ENCODE measurements around the gene TNK2.
A peak's percentile ranks its signal among the peaks of the same experiment; 100 is the strongest.
"Not testable (repeated sequence)": the region's sequence is repeated elsewhere in the genome, so short reads cannot be mapped to it uniquely, and the experiment has no call there.

Gene TNK2

DNA sequence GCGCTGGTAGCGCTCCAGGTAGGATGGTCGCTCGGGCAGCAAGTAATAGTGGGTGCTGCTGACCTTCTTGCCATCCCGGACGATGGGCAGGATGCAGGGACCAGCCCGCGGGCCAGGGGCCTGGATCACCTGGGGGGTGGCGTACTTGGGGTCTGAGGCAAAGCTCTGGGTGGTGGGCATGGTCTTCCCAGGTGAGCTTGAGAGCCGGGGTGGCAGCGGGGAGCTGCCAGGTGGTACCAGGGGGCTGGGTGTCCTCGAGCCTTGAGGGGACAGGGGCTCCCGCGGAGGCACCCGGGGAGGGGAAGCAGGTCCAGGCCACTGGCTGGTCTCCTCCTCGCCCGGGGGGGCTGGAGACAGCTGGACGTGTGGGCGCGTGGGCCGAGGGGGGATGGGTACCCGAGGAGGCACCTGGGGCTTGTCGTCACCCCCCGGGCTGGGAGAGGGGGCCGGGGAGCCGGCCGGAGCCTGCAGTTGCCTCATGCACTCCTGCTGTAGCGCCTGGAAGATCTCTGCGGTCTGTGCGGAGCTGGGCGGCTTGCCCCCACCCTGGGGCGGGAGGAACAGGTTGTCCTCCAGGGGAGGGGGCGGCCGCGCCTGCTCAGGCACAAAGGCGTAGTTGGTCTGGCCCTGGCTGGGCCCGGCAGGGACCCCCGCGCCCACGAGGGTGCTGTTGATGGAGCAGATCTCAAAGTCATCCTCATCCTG is 40.6 kb downstream of the TNK2 start:
- DNase-seq, result no peak

DNA sequence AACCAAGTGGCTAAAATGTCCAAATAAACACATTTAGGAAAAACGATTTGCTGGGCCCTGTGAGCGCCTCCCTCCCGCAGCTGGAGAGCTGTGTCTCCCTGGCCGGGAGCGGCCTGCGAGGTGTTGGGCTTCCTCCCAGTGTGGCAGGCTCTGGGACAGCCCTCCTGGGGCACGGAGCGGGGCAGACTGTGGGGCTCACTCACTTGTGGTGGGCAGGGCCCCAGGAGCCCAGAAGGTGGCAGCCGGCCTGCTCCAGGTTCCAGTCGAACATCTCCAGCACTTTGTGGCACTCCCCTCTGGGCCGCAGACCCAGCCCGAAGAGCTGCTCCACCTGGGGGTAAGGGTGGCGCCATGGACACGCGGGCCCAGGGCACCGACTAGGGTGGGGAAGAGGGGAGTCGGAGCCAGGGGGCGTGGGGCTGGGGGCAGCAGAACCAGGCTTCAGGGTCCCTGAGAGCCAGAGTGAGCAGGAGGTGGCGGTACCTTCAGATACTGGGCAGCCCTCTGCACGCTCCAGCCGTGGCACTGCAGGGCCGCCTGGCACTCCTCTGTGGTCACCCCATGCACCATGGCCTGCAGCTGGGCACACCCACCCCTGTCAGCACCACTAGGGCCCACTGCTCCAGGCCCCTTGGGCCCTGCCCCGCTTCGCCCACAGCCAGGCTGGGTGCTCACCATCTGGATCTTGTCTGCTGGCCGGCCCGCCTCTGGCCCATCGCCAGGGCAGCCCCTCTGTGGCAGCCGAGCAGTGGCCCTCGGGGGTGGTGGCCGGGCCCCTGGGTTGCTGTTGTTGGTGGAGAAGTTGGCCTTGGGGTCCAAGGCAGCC is 41.5 kb downstream of the TNK2 start:
- DNase-seq, result no peak

DNA sequence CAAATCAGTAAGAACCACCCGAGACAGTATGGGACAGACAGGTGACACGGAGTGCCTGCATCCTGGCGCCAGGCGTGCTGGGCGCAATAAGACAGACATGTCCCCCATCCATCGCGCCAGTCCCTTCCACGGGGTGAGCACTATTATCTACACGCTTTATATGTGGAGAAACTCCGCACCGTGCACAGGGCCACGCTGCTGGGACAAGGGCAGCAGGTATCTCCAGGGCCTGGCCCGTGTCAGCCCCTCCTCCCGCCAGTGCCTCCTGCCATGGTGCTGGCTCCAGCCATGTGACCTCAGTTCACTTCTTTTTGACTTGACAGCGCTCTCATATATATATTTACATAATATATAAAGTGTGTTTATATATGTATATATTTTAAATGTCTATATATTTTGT is 42.6 kb downstream of the TNK2 start:
- no peak for DNase-seq

DNA sequence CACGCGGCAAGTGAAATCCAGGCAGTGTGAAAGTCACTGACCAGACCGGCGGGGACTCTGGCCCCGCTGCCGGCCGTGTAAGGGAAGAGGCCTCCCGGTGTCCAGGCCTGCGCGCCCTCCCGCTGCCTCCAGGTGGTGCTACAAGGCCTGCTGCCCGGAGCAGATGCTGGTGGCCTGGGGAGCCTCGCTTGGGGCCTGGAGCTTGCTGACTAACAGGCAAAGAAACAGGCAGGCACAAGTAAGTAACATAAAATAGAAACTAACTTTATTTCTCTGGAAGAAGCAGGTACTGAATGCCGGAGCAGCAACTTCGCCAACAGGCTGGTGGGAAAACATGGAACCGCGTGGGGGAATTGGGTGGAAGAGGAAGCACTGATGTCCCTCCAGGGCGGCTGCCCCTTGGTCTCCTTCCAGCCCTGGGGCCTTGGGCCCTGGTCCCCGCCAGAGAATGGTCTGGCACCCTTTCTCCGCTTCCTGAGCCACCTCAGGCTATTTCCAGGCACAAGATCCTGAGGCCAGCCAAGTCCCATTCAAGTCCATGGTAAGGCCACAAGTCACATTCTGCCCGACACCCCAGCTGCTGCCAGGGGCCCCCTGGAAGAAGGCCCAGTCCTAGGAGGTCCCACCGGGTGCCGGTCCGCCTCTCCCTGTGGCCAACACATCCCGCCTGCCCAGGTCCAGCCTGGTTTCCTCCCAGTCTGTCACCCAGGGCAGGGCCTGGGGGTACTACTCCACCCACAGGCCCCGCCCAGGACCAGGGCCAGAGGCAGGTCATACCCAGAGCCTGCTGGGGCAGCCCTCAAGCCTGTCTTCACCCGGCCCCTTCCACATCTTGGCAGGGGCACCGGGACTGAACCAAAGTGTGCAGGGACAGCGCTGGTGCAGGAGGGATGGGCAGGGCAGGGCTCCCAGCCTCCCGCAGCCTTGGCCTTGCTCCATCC is 45.0 kb downstream of the TNK2 start:
- peak; percentile 30 to 59 (median 35) for DNase-seq

DNA sequence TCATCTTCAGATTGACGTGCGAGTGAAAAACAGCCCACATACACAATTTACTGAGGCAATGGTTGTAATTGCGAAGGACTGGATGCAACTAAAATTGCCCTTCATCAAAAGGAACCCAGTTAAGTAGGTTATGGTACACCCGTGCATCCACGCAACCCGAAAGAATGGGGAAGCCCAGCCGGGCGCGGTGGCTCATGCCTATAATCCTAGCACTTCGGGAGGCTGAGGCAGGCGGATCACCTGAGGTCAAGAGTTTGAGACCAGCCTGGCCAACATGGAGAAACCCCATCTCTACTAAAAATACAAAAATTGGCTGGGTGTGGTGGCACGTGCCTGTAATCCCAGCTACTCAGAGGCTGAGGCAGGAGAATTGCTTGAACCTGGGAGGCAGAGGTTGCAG is 46.0 kb downstream of the TNK2 start:
- not testable (repeated sequence) for DNase-seq

DNA sequence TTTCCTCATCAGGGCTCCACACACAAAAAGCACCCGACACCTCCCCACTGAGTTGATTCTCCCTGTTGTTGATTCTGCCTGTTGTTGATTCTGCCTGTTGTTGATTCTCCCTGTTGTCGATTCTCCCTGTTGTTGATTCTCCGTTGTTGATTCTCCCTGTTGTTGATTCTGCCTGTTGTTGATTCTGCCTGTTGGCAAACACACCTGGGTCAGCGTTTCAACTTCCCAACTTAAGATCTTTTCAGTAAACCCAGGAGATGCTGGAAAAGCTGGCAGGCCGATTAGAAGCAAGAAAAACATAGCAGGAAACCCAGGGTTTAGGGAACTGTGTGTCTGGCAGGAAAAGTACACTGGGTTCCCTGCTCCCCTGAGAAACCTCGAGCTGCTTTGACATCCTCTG is 47.9 kb downstream of the TNK2 start:
- peak in 1 of 3 experiments; percentile 41 for DNase-seq

DNA sequence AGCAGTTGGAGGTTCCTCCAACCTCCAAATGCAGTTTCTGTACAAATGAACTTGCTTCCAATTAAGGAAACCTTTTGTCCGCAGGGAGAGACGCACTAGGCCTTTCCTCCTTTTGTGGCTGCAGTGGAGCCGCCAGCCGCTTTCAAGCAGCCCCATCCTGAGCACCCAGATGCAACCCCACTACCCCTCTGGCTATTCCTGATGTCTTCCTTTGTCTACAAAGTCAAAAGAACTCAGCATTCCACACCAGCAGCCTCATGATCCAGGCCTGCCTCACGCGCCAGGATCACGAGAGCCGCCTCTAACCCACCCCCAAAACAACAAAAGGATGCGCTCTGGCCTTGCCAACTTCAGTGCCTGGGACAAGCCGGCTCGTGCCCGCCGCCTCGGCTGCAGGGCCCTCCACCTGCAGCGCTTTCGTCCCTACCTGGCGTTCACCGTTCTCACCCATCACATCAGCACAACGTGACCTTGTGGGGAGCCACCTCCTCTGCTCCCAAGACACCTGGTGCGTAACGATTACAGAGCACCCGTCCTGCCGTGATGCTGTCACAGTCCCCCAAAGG is 48.4 kb downstream of the TNK2 start:
- DNase-seq, result peak in 2 of 3 experiments; percentile 57 to 69

DNA sequence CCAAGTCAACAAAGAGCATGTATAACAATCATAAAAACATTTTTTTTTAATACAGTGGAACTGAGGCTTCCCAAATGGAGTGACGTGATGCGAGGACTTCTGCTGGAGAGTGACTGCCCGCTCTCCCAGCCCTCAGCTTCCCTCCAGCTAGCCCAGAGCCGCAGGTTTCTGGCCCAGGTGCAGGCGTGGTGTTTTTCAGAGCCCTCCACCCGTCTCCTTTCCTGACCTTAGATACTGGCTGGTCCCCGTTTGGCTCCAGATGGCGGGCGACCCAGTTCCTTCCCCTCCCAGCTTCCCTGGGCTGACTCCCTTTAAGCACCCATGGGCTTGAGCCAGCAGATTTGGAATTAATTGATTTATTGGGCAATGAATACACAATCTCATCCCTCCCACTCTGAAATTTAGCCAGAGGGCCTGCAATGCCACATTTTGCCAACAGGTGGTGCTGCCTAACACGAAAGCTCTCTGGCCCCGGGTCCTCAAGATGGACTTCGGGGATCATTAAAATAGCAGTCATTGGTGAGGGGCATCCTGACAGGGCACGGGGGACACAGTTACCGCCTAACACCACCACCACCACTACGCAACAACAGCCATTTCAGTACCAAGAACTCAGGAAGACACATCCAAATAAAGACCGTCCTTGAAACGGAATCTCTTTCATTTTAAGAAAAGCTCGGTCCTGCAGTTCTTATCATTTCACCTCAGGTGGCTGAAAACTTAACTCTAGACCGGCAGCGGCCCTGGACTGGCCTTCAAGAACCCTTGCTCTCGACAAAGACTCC is 49.1 kb downstream of the TNK2 start:
- peak; percentile 68 to 88 (median 78) for DNase-seq

DNA sequence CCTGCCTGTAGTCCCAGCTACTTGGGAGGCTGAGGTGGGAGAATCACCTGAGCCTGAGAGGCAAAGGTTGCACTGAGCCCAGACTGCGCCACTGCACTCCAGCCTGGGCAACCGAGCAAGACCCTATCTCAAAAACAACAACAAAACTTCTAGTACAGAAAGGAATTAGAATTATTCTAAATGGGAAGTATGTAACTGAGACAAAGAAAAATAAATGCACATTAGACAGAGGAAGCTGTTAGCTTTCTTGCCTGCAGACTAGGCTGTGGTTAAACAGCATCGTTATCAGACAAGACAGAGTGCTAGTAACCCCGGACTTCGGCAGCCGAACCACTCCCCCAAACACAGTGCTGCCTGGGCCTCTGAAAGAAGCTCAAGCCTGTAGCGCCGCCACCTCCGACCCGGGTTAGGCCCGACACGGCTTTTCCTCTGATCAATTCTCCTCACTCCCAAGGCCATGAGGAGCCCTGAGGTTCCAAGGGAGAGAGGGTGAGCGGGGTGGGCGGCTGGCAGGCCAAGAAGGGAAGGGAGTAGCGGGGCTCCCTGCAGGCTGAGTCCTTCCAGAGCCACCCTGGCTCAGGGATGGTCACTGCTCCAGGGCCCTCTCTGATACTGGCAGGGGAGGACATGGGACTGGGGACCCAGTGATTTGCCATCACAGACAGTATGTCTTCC is 51.8 kb downstream of the TNK2 start:
- DNase-seq, result no peak

DNA sequence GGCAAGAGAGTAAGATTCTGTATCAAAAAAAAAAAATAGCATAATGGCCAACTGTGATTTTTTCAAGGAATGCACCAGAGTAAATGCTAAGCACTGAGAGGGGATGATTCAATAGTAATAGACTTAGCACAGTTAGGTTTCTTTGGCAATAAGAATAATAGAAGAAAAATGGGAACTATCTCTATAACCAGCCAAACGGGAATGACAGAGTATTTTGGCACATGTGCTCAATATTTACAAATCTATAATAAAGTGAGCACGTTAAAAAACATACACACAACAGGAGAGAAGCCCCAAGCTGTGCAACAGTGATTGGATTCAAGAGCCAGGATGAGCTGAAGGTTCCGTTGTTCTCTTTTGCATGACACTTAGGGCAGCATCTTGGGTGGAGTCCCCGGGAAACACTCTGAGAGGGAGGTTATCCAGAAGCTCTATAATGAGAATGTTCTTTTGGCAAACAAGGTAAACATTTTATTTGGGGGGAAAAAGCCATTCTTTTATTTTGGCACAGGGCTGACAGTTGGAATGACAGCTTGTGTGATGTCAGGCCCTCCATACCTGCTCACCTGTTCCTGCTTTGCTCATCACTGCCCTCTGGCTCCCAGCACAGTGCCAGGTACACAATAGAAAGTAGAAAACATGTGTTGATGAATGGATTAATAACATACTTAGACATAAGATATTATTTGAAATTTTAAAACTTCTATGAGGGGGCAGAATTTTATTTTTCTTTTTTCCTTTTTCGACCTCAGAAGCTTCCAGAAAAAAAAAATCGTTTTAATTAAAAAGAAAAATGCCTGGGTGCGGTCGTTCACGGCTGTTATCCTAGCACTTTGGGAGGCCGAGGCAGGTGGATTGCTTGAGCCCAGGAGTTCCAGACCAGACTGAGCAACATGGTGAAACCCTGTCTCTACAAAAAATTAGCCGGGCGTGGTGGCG is 52.6 kb downstream of the TNK2 start:
- DNase-seq, result peak in 1 of 3 experiments; percentile 42

DNA sequence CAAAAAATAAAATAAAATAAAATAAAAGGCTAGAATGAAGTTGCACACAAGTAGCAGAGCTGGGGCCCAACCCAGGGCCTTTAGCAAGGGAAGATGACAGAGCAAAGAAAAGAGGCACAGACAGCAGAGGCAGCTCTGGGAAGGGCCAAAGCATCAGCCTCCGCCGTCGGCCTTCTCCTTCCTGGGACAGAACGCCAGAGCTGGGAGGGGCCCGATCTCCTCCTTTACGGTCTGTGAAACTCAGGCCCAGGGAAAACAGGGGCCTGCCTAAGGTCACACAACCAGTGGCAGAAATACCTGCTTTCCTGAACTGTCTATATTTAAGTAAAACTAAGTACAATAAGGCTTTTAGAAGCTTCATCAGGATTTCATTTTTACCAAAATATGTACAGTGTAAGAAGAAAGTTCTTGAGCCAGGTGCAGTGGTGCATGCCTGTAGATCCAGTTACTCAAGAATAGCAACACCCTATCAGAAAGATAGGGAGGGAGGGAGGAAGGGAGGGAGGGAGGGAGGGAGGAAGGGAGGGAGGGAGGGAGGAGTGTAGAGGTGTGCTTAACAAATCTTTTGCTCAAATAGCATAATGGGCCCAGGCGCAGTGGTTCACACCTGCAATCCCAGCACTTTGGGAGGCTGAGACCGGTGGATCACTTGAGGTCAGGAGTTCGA is 53.6 kb downstream of the TNK2 start:
- DNase-seq, result no peak

DNA sequence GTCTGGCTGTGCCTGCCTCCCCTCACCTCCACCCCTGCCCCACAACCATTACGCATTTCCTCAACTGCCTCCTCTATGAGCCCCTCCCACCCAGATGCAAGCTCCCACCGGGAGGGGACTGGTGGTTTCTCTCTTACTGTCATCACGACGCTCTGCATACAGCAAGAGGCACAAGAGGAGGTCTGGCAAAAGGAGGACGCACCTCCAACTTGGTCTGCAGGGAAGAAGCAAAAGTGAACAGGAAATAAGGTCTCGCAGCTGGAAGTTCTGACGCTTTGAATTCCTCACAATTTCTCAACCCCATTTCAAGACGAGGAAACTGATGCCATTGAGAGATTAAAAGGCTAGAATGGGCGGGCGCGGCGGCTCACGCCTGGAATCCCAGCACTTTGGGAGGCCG is 54.4 kb downstream of the TNK2 start:
- DNase-seq, result no peak

DNA sequence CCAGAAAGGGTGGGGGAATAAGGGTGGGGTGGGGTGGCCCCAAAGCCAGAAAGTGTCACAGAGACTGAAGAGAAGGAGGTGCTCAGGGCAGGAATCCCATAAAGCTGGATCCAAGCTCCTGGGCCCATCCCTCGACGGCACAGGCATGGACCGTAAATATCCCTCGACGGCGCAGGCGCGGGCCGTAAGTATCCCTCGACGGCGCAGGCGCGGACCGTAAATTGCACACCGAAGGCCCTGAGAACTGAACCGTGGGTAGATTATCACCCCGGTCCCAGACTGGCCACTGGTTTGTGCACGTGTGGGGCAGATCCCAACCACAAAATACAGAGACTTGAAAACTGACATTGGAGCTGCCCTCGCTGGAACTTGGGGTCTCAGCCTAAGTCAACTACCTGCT is 55.3 kb downstream of the TNK2 start:
- DNase-seq, result no peak

DNA sequence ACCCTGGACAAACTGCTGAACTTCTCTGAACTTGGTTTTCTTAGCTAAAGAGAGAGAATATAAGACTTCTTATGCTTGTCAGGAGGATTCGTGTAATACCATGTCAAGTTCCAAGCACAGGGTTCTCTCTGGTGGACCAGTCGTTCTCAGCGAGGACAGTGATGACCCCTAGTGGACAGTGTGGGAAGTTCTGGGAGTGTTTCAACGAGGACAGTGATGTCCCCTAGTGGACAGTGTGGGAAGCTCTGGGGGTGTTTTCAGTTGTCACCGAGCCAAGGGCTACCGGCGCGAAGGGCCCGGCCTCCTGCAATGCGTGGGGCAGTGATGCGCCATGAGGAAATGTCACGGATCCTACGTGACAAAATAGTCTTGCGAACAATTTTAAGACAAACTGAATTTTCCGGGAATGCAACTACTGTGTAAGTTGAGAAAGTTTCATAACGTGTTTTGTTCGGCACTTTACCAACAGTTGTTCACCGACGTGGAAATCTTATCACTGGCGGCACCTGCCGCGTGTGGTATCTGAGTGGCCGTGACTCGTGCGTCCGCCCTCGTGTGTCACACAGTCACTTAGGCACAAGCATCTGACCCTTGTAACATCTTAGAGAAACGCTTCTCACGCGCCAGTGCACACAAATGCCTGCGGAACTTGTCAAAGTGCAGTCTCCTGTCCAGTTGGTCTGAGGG is 57.4 kb downstream of the TNK2 start:
- peak; percentile 89 to 97 (median 95) for DNase-seq

DNA sequence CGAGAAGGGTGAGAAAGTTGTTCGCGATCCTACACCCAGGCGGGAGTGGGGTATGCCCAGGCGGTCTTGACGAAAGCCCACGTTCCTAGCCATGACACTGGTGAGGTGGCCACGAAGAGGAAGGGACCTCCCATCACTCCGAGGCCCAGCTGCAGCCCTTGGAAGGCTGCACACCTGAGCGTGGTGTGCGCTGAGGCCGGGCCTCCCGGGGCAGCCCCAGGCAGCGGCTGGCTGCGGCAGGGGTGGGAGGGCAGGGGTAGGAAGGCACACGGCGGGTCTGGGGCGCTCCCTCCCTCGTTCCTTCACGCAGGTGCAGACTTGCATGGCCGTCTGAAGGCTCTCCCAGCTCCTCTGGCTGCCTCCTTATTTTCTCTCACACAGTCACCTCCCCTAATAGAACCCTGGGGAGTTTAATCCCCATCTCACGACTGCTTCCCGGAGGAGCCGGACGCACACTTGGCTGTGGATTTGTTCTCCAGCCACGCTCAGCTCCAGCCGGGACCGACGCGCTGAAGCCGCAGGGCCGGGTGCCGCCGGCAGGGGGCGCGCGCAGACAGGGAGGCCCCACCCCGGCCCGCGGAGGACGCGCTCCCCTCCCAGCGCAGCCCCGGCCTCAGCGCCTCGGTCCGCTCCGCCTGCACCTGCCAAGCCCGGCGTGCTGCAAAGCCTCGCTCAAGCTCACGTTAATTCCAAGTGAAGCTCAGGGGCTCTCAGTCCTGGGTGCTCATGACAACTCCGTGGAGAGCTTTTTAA is 58.9 kb downstream of the TNK2 start:
- peak in 2 of 3 experiments; percentile 30 to 37 for DNase-seq

DNA sequence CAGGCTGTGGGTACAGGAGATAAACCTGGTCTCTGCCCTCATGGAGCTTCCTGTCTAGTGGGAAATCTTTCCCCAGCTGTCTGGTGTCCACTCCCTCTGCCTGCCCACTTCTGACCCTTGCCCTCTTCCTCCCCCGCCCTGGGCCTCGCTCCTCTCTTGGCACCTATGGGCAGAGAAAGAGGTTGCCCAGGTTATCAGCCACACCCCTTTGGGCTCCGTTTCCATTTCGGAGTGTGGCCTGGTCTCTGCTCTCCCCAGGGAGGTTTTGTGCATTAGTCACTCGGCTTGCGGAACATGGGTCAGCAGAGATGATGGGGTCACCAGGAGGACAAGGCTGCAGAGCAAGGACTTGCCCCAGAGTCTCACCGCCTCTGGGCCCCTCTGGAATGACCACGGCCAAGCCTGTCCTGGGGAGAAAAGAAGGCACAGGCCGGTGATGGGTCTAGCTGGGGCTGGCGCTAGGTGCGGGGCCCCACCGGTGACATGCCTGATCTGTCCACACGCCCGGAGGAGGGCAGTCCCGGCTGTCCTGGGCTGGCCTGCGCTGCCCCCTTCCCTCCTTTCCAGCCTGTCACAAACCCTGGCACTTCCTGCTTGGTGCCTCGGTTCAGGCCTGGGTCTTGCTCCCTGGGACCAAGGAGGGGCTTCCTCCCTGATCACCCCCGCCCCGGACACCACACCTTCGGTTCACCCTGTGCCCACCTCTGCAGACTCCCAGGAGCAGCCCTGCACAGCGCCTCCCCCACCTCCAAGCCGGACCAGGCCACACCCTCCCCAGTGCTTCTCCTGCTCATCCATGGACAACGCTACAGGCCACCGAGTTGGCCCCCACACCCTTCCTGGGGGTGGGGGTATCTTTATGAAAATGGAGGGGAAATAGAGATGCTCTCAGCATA is 61.0 kb downstream of the TNK2 start:
- no peak for DNase-seq

DNA sequence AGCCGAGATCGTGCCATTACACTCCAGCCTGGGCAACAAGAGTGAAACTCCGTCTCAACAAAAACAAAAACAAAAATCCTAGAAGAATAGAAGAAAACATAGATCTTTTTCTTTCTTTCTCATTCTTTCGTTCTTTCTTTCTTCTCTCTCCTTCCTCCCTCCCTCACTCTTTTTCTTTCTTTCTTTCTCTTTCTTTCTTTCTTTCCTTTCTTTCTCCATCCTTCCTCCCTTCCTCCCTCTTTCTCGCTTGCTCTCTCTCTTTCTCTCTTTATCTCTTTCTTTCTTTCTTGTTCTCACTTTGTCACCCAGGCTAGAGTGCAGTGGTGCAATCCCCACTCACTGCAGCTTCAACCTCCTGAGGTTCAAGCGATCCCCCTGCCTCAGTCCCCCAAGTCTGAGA is 62.9 kb downstream of the TNK2 start:
- no peak for DNase-seq
